B cell (primary cell): ENCODE measurements around the gene COMMD1.

Experiments used
- EZH2 ChIP-seq: IDR thresholded peaks from 2 replicates; pipeline ENCODE4 v1.6.1; 2012; ENCODE audit warnings: borderline replicate concordance, low read depth, mild to moderate bottlenecking, moderate library complexity, low read length; ENCODE audit not compliant: insufficient read depth, poor library complexity, severe bottlenecking
- TF ChIP-seq, protein P1 (sequence below): fragments of 200-600 bp; IDR thresholded peaks from one replicate; pipeline ENCODE4 v1.8.0; 2022; ENCODE audit warnings: antibody characterized with exemption, mild to moderate bottlenecking

DNA sequence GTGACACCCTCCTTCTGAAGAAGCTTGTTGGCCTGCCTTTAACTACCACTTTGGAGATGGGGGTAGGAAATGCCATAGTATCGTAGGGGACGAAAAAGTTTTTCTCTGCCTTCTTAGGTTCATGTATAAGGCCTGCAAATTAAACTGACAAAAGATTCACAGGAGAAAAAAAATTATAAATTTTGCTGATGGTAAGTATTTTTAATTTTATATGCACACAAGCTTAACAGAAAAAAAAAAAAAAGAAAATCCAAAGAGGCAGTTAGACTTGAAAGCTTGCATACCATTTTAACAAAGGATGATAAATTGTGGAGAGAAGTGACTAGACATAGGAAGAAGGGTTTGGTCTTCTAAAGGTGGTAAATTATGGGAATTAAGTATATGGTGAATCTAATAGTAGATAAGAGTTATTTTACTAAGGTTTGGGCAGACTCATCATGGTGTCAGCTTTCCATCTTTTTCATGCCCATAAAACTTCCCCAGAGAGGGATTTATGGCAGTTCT, 227.9 kb downstream of the COMMD1 start:
- TF ChIP-seq, protein P1, sequence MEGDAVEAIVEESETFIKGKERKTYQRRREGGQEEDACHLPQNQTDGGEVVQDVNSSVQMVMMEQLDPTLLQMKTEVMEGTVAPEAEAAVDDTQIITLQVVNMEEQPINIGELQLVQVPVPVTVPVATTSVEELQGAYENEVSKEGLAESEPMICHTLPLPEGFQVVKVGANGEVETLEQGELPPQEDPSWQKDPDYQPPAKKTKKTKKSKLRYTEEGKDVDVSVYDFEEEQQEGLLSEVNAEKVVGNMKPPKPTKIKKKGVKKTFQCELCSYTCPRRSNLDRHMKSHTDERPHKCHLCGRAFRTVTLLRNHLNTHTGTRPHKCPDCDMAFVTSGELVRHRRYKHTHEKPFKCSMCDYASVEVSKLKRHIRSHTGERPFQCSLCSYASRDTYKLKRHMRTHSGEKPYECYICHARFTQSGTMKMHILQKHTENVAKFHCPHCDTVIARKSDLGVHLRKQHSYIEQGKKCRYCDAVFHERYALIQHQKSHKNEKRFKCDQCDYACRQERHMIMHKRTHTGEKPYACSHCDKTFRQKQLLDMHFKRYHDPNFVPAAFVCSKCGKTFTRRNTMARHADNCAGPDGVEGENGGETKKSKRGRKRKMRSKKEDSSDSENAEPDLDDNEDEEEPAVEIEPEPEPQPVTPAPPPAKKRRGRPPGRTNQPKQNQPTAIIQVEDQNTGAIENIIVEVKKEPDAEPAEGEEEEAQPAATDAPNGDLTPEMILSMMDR = no peak
- TF ChIP-seq EZH2 = no peak
